GM18507 (cell line): Measurements from ENCODE around the gene SDR9C7.
"Not testable (repeated sequence)": the region's sequence is repeated elsewhere in the genome, so short reads cannot be mapped to it uniquely, and the experiment has no call there.

ENCODE experiments used
- DNase-seq: peaks from one replicate; pipeline ENCODE4 v3.0.0; 2011; ENCODE audit warnings: low read depth; ENCODE audit not compliant: insufficient read length; ENCODE audit errors: extremely low spot score
- FAIRE-seq: peaks from 2 replicates; lab custom pipeline; 2011; peaks lifted over from hg19 to GRCh38; lab: Jason Lieb, UNC

The SDR9C7 gene

DNA sequence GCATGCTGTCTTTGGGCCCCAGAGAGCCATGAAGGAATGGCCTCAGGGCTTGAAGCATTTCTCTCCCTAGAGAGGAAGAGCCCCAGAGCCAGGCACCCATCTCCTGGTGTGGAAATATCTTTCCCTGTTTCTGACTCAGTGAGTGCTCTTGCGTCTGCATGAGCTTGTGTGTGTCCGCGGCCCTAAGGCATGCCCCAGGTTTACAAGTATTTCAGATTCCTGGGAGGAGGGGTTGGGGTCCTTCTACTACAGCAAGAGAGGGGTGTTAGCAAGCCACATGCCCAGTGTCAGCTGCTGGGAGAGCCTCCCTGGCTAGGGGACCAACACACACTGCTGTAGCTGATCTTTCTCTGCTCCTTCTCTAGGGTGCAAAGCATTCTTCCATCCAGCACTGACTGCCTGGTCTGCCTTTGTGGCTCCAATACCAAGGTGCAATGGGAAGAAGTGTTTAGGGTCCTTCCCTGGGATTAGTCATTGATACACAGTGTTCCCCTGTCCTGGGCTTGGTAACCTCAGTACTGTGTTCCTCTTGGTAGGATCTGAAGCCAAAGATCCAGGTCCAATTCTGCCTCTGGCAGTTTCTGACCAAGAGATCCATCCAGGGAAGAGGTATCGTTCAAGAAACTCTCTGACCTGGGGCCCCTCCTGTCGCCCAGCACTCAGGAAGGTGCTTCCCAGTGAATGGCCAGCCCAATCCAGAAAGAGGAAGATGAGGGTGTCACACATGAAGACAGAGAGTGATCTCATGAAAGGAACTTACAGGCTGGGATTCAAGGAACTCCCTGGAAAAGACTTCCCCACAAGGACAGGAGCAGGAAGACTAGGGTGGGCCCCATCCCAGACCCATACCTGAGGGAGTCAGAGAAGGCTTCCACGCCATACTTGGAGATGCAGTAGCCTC is 20.1 kb upstream of the SDR9C7 start:
- FAIRE-seq (no peak), DNase-seq (no peak)

DNA sequence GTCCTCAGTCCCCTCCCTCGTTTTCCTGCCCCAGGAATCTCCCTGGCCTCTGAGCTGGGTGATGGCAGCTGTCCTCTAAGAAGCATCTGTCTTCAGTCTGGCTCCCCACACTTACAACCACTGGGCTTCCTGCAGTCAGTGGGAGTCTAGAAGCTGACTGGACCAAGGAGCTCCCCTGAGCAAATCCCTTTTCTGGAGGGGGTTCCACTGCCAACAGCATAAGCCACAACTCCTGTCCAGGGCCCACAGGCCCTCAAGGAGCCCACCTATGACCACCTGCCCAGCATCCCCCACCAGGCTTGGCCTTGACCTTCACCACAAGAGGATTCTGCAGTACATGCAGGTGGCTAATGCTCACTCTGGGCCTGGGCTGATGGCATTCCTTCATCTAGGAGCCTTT is 19.1 kb upstream of the SDR9C7 start:
- DNase-seq (no peak), FAIRE-seq (no peak)

DNA sequence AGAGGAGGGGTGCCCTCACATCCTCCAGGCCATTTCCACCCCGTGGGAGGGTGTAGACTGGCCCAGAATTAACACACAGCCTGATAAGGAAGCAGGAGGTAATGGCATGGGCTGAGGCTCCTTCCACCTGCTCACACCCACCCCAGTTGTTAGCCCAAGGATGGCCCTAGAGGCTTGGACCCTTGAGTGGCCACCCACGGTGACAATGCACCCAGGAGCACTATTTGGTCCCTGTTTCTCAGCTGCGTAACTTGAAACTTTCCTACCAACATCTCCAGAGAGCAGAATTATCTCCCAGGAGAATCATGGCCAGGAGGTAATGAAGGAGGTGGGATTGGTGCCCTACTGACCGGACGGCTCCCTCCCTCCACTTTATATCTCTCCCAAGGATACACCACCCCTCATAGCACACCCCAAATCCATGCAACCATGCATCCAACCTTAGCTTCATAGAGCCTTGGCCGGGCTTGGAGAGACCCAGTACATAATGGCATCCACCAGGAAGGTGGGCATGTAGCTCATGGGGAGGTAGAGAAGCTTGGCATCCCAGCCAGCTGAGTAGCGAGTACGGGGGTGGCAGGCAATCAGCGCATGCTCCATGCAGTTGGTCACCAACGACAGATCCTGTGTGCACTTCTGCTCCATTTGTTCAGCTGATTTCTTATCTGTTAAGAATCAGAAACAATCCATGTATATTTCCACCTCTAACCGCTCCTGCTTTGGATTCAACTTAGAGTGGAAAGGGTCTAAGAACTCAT is 17.6 kb upstream of the SDR9C7 start:
- FAIRE-seq (no peak), DNase-seq (no peak)

DNA sequence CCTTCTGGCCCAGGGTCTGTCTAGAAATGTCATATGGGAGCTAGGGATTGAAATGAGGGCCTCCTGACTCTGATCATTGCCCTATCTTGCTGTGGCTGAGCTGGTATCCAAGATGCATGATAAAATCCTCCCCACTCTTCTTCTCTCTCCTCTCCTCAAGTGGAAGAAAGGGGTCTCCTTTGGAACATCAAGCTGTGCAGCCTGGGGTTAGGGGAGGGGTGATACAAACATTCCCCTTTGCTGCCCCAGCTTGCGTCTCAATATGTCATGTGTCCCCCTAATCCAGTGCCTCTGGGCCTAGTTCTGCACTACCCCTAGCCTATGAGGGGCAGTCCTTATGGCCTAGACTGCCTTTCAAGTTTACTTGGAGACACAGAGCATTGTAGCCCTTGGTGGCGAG is 14.7 kb upstream of the SDR9C7 start:
- FAIRE-seq, result no peak
- DNase-seq, result no peak

DNA sequence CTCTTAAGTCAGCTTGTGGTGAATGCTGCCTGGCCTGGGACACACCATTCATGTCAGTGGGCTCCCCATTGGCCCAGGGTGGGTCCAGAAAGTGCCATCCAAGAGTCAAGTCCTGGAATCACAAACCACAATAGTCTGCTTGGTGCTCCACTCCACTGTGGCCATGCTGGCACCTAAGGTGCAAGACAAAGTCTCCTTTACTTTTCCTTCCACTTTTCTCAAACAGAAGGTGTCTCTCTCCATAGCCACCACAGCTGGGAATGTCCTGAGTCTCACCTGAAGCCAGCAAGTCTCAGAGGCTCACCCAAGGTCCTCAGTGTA is 14.2 kb upstream of the SDR9C7 start:
- FAIRE-seq (no peak), DNase-seq (no peak)

DNA sequence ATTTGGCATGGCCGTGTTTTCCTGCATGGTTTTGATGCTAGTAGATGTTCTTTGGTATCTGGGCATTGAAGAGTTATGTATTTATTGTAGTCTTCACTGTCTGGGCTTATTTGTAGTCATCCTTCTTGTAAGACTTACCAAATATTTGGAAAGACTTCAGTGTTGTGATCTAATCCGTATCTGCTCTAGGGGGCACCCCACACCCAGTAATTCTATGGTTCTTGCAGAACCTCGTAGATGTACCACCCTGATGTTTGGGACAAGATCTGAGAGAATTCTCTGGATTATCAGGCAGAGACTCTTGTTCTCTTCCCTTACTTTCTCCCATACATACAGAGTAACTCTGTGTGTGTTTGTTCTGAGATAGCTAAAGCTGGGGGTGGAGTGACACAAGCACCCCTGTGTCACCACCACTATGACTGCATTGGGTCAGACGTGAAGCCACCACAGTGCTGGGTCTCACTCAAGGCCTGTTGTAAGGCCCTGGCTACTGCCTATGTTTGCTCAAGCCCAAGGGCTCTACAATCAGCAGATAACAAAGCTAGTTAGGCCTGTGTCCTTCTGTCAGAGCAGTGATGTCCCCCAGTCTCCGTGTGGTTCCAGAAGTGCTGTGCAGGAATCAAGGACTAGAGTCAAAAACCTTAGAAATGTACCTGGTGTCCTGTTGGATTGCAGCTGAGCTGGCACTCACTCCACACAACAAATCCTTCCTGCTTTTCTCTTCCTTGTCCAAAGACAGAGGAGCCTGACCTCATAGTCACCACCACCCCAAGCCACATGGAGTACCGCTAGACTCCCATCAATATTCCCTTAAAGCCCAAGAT is 13.6 kb upstream of the SDR9C7 start:
- no peak for FAIRE-seq
- DNase-seq, result no peak

DNA sequence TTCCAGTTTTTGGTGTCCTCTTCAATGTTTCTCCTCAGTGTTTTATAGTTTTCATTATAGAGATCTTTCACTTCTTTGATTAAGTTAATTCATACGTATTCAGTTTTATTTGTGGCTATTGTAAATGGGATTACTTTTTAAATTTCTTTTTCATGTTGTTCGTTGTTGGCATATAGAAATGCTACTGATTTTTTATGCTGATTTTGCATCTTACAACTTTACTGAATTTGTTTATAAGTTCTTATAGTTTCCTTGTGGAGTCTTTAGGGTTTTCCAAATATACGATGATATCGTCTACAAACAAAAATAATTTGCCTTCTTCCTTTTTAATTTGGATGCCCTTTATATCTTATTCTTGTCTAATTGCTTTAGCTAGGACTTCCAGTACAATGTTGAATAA is 9.7 kb upstream of the SDR9C7 start:
- DNase-seq (no peak), FAIRE-seq (no peak)

DNA sequence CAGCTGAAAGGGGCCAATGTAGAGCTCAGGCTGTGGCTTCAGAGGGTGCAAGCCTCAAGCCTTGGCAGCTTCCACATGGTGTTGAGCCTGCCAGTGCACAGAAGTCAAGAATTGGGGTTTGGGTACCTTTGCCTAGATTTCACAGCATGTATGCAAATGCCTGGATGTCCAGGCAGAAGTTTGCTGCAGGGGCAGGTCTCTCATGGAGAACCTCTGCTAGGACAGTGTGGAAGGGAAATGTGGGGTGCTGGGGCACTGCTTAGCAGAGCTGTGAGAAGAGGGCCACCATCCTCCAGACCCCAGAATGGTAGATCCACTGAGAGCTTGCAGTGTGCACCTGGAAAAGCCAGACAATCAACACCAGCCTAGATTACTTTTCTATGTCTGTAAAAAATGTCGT is 9.2 kb upstream of the SDR9C7 start:
- not testable (repeated sequence) for DNase-seq, FAIRE-seq

DNA sequence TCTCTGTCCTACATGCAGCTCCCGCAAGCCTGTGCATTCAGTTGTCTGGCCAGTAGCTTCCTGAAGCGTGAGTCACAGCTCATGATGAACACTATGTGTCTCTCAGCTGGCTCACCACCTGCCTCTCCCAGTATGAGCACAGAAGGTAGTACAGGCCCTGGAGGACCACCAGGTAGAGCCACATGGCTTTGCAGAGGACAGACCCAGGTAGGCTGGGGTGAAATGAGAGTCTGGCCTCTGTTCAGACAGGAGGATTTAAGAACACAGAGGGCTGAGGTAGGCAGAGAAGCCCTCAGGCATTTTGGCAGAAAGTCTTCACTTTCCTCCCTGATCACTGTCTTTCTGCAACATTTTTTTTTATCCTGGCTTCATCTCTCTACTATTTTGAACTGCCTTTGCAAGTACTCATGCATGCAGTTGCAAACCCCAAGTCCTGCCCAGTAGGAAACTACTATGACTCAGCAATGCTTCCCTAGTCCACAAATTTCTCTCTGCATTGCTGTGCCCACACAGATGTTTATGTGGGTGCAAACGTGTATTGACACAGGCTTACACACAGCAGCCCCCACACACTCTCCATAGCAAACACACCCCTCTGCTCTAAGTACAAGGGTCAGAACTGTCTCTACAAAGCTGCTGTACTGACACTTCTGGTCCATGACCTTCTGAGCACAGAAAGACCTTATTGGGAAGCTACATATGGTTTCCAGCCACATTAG is 7.2 kb upstream of the SDR9C7 start:
- FAIRE-seq, result no peak
- DNase-seq, result no peak

DNA sequence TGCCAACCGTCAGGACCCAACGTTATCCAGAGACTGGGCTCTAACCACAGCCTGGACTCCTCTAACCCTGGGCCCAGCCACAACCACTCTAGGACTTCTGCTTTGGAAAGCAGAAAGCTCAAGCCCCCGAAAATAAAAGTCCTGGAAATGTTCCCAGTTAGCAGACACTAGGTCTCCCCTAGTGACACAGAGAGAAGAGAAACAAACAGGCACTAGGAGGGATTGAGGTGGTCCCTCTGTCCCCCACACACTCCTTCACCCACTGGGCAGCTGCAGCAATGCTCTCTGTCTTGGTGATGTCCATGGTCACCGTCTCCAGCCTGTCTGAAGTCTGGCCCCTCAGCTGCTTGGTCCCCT is 6.7 kb upstream of the SDR9C7 start:
- DNase-seq, FAIRE-seq: not testable (repeated sequence)

DNA sequence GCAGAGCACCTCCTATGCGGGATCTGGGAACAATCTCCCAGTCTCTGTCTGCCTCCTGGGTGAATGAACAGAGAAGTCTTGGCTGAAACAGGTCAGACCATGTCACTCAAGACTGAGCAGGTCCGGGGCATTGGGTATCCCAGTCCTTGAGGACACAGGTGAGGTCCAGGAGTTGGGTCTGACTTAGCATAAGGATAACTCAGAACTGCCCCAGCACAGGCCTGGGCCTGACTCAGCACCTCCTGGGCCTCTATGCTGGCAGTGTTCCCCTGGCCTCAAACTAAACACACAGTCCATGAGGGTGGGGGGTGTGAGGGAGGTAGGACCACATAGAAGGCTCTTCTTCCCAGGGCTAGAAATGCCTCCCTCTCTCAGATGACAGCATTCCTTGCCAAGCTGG is 1.5 kb upstream of the SDR9C7 start:
- FAIRE-seq (no peak), DNase-seq (no peak)

DNA sequence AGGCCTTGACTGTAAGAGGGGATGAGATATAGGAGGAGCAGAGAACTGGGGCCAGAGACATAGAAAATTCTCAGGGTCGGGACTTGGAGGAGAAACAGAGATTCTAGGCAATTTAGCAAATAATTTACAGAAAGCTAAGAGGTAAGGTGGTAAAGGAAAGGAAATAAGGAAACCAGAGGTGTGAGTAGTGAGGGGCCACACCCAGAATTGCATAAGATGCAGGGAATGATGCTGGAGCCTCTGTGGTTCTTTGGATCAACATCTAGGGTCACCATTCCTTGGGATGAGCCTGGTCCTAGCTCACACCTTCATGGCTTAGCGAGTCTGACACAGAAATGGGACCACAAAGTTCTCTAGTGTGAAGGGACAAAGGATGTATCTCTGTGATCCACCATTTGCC is 949 bp upstream of the SDR9C7 start:
- FAIRE-seq (no peak), DNase-seq (no peak)

DNA sequence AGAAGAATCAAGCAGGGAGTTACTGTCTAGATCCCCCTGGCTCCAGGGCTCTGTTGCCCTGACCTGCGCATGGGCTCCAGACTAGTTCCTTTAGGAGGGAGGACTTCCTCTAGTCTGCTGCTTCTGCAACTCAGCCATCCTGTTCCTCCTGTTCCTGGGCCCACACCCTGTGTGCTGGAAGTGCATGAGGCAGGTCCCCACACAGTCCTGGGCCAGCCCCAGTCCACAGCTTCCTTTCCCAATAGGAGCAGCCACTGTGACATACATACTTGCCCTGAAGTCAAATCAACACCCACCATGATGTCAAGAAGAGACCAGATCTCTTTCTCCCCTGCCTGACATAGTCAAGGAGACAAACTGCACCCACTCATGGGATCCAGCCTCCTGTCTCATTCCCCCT is 1.3 kb downstream of the SDR9C7 start:
- FAIRE-seq, result no peak
- DNase-seq, result no peak

DNA sequence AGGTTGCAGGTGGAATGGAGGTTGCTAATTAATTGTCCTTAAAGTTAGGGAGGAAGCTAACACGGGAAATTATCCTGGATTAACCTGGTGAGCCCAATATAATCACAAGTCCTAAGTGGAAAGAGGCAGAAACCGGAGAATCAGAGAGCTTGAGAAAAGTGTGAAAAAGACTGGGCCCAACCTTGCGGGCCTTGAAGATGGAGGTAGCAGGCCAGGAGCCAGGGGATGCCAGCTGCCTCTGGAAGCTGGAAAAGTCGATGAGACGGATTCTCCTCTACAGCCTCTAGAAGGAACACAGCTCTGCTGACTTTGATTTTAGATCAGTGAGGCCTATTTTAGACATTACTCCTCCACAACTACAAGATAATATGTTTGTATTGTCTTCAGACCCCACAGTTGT is 2.1 kb downstream of the SDR9C7 start:
- DNase-seq, result no peak
- no peak for FAIRE-seq

DNA sequence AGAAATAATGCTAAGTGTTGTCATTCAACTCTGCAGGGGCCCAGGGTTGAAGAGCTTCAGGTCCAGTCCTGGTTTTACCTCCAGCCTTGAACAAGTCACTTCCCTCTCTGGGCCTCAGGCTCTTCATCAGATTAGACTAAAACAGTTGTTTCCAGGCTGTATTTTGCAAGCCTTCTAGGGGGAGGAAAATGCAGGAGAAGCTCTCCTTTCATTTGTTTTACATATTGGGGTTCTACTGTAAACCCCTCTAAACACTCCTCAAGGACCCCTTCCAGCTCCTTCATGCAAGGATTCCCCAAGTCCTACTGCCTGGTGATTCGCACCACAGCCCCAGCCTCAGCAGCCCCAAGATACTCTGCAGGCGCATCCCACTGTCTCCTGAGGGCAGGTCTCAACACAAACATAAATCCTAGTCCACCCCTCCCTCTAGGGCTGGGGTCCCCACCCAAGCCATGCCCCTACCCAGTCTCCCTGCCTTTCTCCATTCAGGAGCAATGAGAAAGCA is 2.7 kb downstream of the SDR9C7 start:
- FAIRE-seq (no peak), DNase-seq (no peak)

DNA sequence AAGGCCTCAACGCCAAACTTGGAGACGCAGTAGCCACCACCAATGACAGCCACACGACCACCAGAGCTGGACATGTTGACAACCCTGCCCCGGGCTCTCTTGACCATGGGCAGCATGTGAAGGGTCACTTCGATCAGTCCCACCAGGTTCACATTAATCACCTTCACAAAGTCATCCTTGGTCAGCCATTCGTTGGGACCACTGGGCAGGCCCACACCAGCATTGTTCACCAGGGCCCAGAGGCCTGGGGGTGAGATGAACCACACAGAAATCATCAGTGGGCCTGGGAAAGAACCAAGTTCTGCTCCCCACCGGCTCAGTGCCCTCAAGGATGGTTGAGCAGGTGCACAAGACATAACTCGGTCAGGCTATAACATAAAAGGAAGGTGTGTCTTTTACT is 4.0 kb downstream of the SDR9C7 start:
- DNase-seq (no peak), FAIRE-seq (no peak)

DNA sequence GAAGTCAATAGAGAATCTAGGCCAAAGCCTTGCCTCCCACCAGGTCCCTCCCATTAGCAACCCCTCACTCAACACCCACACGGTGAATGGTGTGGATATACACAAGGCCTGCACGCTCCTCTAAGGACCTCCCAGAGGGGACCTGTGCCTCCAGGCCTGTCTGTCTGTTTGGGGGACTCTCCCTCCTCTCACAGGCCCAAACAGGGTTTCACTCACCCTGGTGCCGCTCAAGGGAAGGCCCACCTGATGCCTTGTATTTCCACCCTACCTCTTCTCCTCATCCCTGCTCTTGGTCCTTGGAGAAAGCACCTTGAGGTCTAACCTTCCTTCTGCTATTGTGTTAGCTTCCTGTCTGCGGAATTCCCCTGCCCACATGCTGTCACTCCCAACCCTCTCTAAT is 4.4 kb downstream of the SDR9C7 start:
- FAIRE-seq (no peak), DNase-seq (no peak)

DNA sequence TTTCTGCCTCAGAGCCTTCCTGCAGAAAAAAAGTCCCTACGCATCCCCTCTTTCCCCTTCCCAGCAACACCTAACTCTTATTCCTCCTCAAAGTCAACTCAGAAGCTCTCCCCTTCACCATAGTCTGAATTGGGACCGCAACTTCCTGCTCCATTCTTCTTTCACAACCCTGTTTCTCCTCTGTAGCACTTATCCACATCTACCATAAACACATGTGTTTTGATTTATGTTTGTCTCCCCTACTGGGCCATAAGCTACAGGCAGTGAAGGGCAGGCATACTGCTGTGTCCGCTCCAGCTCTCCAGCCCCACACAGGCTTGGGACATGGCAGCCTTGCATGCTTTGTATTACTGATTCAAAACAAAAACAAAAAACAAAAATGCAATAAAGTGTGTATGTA is 5.9 kb downstream of the SDR9C7 start:
- no peak for FAIRE-seq
- DNase-seq, result no peak

DNA sequence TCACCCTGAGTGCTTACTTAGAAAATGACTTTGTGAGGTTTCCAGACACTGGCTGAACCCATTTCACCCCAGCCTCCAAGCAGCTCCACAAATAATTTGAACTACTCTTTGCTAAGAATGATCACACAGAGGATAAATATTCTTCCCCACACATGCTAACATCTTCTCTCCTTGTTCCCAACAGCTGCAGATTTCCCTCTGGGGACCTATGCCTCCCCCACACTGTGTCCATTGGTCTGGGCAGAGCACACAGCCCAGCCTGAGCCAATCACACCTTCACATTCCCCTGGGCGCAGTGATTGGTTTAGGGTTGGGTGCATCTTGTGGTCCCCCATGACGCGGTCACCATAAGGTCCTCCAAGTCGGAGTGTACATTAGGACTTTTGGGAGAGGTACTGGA is 6.9 kb downstream of the SDR9C7 start:
- FAIRE-seq (no peak), DNase-seq (no peak)

DNA sequence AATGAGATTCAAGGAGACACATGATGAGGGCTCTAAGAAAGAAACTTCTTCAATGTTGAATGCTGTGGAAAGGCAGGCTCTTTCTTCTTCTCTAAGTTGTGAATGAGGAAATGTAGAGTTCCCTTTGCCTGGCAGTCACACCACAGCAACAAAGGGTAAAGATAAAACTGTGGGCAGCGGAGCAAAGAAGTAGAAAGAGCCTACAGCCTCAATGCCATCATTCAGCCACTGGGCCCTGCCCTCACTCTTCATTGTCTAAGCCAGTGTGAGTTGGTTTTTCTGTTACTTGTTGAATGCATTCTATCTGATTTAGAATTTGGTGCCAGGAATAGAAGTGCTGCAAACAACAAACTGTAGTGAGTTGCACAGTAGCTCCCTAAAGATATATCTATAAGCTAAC is 12.2 kb downstream of the SDR9C7 start:
- DNase-seq, result no peak
- FAIRE-seq, result no peak
